Peyer's patch (tissue), 4 donors: ENCODE results near the gene GCLC.

Experiments
- POLR2A ChIP-seq, 2 donors: fragments of 450-650 bp; IDR thresholded peaks; one replicate each; pipeline ENCODE4 v1.5.1; 2017; ENCODE audit warnings: antibody characterized with exemption in 2 of 2, mild to moderate bottlenecking in 2 of 2, moderate library complexity in 2 of 2
- TF ChIP-seq, protein P1 (sequence below), 6 experiments: fragments of 450-650 bp in 4 of 6; fragments of 200-600 bp in 2 of 6; sonication (generic) in 1 of 6; IDR thresholded peaks; one replicate each; pipeline ENCODE4 v1.5.1; 2017 to 2019; ENCODE audit warnings: antibody characterized with exemption in 6 of 6, mild to moderate bottlenecking in 3 of 6, moderate library complexity in 1 of 6

DNA sequence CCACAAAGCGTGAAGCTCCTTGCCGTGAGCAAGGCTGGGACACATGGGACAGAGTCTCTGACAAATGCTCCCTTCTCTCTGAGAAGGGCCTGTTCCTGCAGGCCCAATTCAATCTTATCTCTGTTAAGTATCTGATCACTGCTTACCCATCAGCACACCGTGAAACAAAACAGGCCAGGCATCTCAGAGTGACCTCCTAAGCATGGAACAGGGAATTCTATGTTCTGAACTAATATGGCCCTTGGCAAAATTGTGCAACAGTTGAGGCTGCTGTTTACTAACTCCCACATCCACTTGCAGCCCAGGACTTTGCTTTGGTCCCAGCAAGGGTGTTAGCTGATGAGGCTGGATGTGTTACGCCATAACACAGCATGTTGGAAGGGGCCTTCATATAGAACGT lies 79.2 kb downstream of the GCLC start:
- no peak for TF ChIP-seq POLR2A (IDR thresholded peaks at IDR 0.05)
- TF ChIP-seq, protein P1, sequence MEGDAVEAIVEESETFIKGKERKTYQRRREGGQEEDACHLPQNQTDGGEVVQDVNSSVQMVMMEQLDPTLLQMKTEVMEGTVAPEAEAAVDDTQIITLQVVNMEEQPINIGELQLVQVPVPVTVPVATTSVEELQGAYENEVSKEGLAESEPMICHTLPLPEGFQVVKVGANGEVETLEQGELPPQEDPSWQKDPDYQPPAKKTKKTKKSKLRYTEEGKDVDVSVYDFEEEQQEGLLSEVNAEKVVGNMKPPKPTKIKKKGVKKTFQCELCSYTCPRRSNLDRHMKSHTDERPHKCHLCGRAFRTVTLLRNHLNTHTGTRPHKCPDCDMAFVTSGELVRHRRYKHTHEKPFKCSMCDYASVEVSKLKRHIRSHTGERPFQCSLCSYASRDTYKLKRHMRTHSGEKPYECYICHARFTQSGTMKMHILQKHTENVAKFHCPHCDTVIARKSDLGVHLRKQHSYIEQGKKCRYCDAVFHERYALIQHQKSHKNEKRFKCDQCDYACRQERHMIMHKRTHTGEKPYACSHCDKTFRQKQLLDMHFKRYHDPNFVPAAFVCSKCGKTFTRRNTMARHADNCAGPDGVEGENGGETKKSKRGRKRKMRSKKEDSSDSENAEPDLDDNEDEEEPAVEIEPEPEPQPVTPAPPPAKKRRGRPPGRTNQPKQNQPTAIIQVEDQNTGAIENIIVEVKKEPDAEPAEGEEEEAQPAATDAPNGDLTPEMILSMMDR (IDR thresholded peaks at IDR 0.05) = no peak
